ENCODE data around the gene SHB. TPM values are rescaled to one million over a fixed set of nuclear protein-coding genes. Genes with fewer than 3 reads are reported as not detected.

Gene SHB
- total RNA-seq, 4 donors from 2014 or later = 18.4 to 27.5 (median 22.0) TPM

- WGBS, 2 donors = 88 to 91% methylated on average over 7 to 8 of the region's 8 CpGs
- intact Hi-C loops (cut with DNase I) = no loop called here
- DNase-seq = no peak
- H3K27ac ChIP-seq = no peak overlapping the region
- peaks cover 26 to 48% of the 10 kb centered on the region in 2 donors for H3K4me1 ChIP-seq
- TF ChIP-seq CTCF (IDR thresholded peaks at IDR 0.05) = no peak
- TF ChIP-seq POLR2A (IDR thresholded peaks at IDR 0.05) = no peak
- no peaks in the 10 kb centered on the region for H3K36me3 ChIP-seq
- H3K4me3 ChIP-seq (replicated peaks in 1 of 3) = no peak overlapping the region
- H3K9me3 ChIP-seq = no peaks in the 10 kb centered on the region
- no peaks in the 10 kb centered on the region for H3K27me3 ChIP-seq
These were observed 33.2 kb downstream of the SHB start for GRCh38 chr9:38035873-38036272.

GRCh38 chr9:38033941-38034340, 35.1 kb downstream of the SHB start:
- WGBS, 2 donors = 92 to 96% methylated on average over 8 of the region's 8 CpGs
- Histone ChIP-seq H3K27ac (peak overlapping the region in 1 of 3 donors; percentile 61), H3K9me3 (no peaks in the 10 kb centered on the region), H3K4me1 (peaks cover 23 to 40% of the 10 kb centered on the region in 2 donors), H3K27me3 (no peaks in the 10 kb centered on the region), H3K36me3 (no peaks in the 10 kb centered on the region), H3K4me3 (replicated peaks in 1 of 3) (no peak overlapping the region)
- TF ChIP-seq CTCF (IDR thresholded peaks at IDR 0.05) (no peak), POLR2A (IDR thresholded peaks at IDR 0.05) (no peak)
- intact Hi-C loops (cut with DNase I) = no loop called here
- DNase-seq = no peak

GRCh38 chr9:38032266-38033110, 36.5 kb downstream of the SHB start:
- Histone ChIP-seq H3K27ac (peak overlapping the region; percentile 55 to 83 (median 61)), H3K4me3 (replicated peaks in 1 of 3) (no peak overlapping the region), H3K4me1 (peaks cover 16 to 30% of the 10 kb centered on the region in 2 donors), H3K36me3 (no peaks in the 10 kb centered on the region), H3K27me3 (no peaks in the 10 kb centered on the region), H3K9me3 (no peaks in the 10 kb centered on the region)
- 41 to 48% methylated on average over 9 to 11 of the region's 13 CpGs for whole genome bisulfite sequencing, 2 donors
- TF ChIP-seq POLR2A (IDR thresholded peaks at IDR 0.05) = no peak
- TF ChIP-seq CTCF (IDR thresholded peaks at IDR 0.05) = peak in 1 of 6 experiments; percentile 17
- intact Hi-C loops (cut with DNase I) = no loop called here
- DNase-seq = peak; percentile 65 to 75

GRCh38 chr9:38031594-38031993, 37.4 kb downstream of the SHB start:
- H3K27ac ChIP-seq = peak overlapping the region in 2 of 3 donors; percentile 61 to 83
- no peak for DNase-seq
- no peak overlapping the region for H3K4me3 ChIP-seq (replicated peaks in 1 of 3)
- no peaks in the 10 kb centered on the region for H3K27me3 ChIP-seq
- TF ChIP-seq CTCF (IDR thresholded peaks at IDR 0.05) (no peak), POLR2A (IDR thresholded peaks at IDR 0.05) (no peak)
- intact Hi-C loops (cut with DNase I) = no loop called here
- peaks cover 21 to 33% of the 10 kb centered on the region in 2 donors for H3K4me1 ChIP-seq
- H3K36me3 ChIP-seq = no peaks in the 10 kb centered on the region
- H3K9me3 ChIP-seq = no peaks in the 10 kb centered on the region
- 89 to 93% methylated on average over 4 of the region's 4 CpGs for WGBS, 2 donors

- DNase-seq = no peak
- peaks cover 30 to 42% of the 10 kb centered on the region in 2 donors for H3K4me1 ChIP-seq
- no peak overlapping the region for H3K4me3 ChIP-seq (replicated peaks in 1 of 3)
- intact Hi-C loops (cut with DNase I) = no loop called here
- 95 to 98% methylated on average over 3 of the region's 3 CpGs for WGBS, 2 donors
- no peaks in the 10 kb centered on the region for H3K36me3 ChIP-seq
- TF ChIP-seq POLR2A (IDR thresholded peaks at IDR 0.05) (no peak), CTCF (IDR thresholded peaks at IDR 0.05) (no peak)
- no peaks in the 10 kb centered on the region for H3K9me3 ChIP-seq
- H3K27ac ChIP-seq = no peak overlapping the region
- no peaks in the 10 kb centered on the region for H3K27me3 ChIP-seq
These were observed 38.4 kb downstream of the SHB start for GRCh38 chr9:38030658-38031057.

All from thyroid gland (tissue), 4 donors.